NCI-H2171 (cell line): ENCODE data around the gene PTPMT1.
"Not testable (repeated sequence)": the region's sequence is repeated elsewhere in the genome, so short reads cannot be mapped to it uniquely, and the experiment has no call there.

Experiments
- DNase-seq: peaks from one replicate; lab custom pipeline; 2025; lab: John Stamatoyannopoulos, UW

PTPMT1 gene

GRCh38 chr11:47546274-47546673 lies 19.1 kb upstream of the PTPMT1 start:
- DNase-seq: not testable (repeated sequence)

GRCh38 chr11:47550288-47551047 lies 14.9 kb upstream of the PTPMT1 start:
- DNase-seq: no peak

- no peak for DNase-seq
Measured at GRCh38 chr11:47551086-47551485, 14.3 kb upstream of the PTPMT1 start.

- no peak for DNase-seq
Measured at GRCh38 chr11:47552056-47552565, 13.3 kb upstream of the PTPMT1 start.

GRCh38 chr11:47552566-47553405 lies 12.6 kb upstream of the PTPMT1 start, which contains the start of gene CELF1:
TSS of gene CELF1 (minus strand) at chr11:47553132. CDS start at chr11:47499523, 53,609 bp downstream.
- DNase-seq: peak; percentile 94

GRCh38 chr11:47553406-47553743 lies 12.0 kb upstream of the PTPMT1 start:
- DNase-seq: no peak

- DNase-seq: not testable (repeated sequence)
Measured at GRCh38 chr11:47557004-47557403, 8.4 kb upstream of the PTPMT1 start.

- DNase-seq: no peak
Measured at GRCh38 chr11:47558695-47559094, 6.7 kb upstream of the PTPMT1 start.

GRCh38 chr11:47560426-47560825 lies 5.0 kb upstream of the PTPMT1 start:
- no peak for DNase-seq

- DNase-seq: not testable (repeated sequence)
Measured at GRCh38 chr11:47562393-47562792, 3.0 kb upstream of the PTPMT1 start.

GRCh38 chr11:47564366-47564765 lies 1.0 kb upstream of the PTPMT1 start:
- not testable (repeated sequence) for DNase-seq

- DNase-seq: no peak
Measured at GRCh38 chr11:47564933-47565339, 463 bp upstream of the PTPMT1 start.

- DNase-seq: no peak
Measured at GRCh38 chr11:47566149-47566698, 825 bp downstream of the PTPMT1 start.

GRCh38 chr11:47569646-47570045 lies 4.2 kb downstream of the PTPMT1 start:
- DNase-seq: no peak

- DNase-seq: no peak
Measured at GRCh38 chr11:47570651-47571356, 5.4 kb downstream of the PTPMT1 start.

- no peak for DNase-seq
Measured at GRCh38 chr11:47571357-47571729, 5.9 kb downstream of the PTPMT1 start.

GRCh38 chr11:47571895-47572294 lies 6.5 kb downstream of the PTPMT1 start:
- no peak for DNase-seq

- no peak for DNase-seq
Measured at GRCh38 chr11:47572715-47573255, 7.4 kb downstream of the PTPMT1 start.

- DNase-seq: no peak
Measured at GRCh38 chr11:47573321-47573720, 7.9 kb downstream of the PTPMT1 start.

GRCh38 chr11:47577460-47578041 lies 12.2 kb downstream of the PTPMT1 start:
- DNase-seq: no peak
